ENCODE results near the gene MGA. TPM values are rescaled to one million over a fixed set of nuclear protein-coding genes. Genes with fewer than 3 reads are reported as not detected.

MGA gene
- total RNA-seq, 4 donors from 2014 or later: 29.7 to 53.8 (median 31.7) TPM

- no peak for TF ChIP-seq EP300 (IDR thresholded peaks at IDR 0.05)
- TF ChIP-seq CTCF (IDR thresholded peaks at IDR 0.05): no peak
- WGBS, 2 donors: 66 to 81% methylated on average over 6 of the region's 6 CpGs
- DNase-seq (ENCODE audit: low spot score in 2 of 2): no peak
Measured at GRCh38 chr15:41820791-41821423, 160.7 kb downstream of the MGA start.

DNA sequence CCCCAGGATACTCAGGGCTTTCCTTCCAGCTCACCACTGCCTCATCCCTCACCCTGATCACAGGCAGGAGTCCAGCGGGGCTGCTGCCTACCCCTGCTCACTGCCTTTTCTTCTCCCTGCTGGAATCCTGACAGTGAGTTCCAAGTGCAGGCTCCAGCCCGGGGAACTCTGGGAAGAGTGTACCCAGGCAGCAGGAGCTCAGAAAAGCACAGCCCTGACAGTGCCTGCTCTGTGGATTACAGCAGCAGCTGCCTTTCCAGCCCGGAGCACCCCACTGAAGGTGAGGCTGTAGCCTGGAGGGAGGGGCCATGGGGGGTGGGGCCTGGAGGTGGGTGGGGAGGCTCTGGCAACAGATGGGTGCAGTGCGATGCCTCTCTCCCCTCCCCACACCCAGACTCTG is 161.6 kb downstream of the MGA start:
- H3K27ac ChIP-seq: no peak overlapping the region
- H3K36me3 ChIP-seq: peaks cover 2 to 95% (median 26%) of the 10 kb centered on the region in 3 donors
- H3K9me3 ChIP-seq: no peaks in the 10 kb centered on the region
- DNase-seq (ENCODE audit: low spot score in 2 of 2): no peak
- no peak for TF ChIP-seq CTCF (IDR thresholded peaks at IDR 0.05)
- TF ChIP-seq POLR2A (IDR thresholded peaks at IDR 0.05): no peak
- H3K4me1 ChIP-seq: no peaks in the 10 kb centered on the region
- no peak overlapping the region for H3K4me3 ChIP-seq
- 74 to 86% methylated on average over 2 to 4 of the region's 4 CpGs for WGBS, 2 donors
- no peaks in the 10 kb centered on the region for H3K27me3 ChIP-seq

More at GRCh38 chr15:41820791-41821423, 160.7 kb downstream of the MGA start:
- Histone ChIP-seq H3K9me3 (no peaks in the 10 kb centered on the region), H3K27me3 (no peaks in the 10 kb centered on the region), H3K4me1 (no peaks in the 10 kb centered on the region), H3K36me3 (peaks cover 2 to 100% (median 27%) of the 10 kb centered on the region in 3 donors), H3K4me3 (no peak overlapping the region), H3K27ac (no peak overlapping the region)

DNA sequence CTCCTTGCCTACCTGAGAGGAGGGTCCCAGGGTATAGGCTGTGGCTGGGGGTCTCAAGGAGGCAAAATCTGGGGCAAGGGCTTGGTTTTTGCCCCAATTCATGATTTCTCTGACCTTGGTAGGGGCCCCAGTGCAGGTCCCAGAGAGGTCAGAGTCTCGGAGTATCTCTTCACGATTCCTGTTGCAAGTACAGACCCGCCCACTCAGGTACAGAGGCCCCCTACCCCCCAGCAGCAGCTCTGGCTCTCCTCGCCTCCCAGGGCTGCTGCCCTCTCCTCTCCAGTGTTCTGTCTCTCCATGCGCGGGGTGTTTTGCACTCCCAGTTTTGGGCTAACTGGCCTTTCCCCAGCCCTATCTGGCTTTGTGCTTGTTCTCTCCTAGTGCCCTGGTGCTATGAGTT is 162.3 kb downstream of the MGA start:
- no peak overlapping the region for H3K4me3 ChIP-seq
- 89 to 92% methylated on average over 6 of the region's 6 CpGs for WGBS, 2 donors
- no peaks in the 10 kb centered on the region for H3K9me3 ChIP-seq
- peaks cover 2 to 88% (median 20%) of the 10 kb centered on the region in 3 donors for H3K36me3 ChIP-seq
- TF ChIP-seq CTCF (IDR thresholded peaks at IDR 0.05) (no peak), POLR2A (IDR thresholded peaks at IDR 0.05) (no peak), EP300 (IDR thresholded peaks at IDR 0.05) (no peak)
- peaks cover 0 to 4% (median 4%) of the 10 kb centered on the region in 4 donors for H3K4me1 ChIP-seq
- no peak overlapping the region for H3K27ac ChIP-seq
- DNase-seq (ENCODE audit: low spot score in 2 of 2): no peak
- H3K27me3 ChIP-seq: no peaks in the 10 kb centered on the region

Small RNAs within 50 kb of the gene (small RNA-seq; reads per million reads assigned to genes)
- gene MIR626: not detected

Other genes starting within 250 kb of the MGA start
- gene RTF1, start 243.3 kb upstream of the MGA start, total RNA-seq: 10 to 100 TPM; 22.2 to 72.6 (median 29.0) TPM
- not detected for gene ITPKA, start 166.5 kb upstream of the MGA start, total RNA-seq
- under 1 TPM in 2 of 4 donors, not detected in 2; 0.39 to 0.90 TPM for gene LTK, start 146.6 kb upstream of the MGA start, total RNA-seq
- gene RPAP1, start 116.1 kb upstream of the MGA start, total RNA-seq: 10 to 100 TPM; 16.4 to 47.7 (median 31.8) TPM
- 10 to 100 TPM; 21.0 to 28.5 (median 23.9) TPM for gene TYRO3, start 101.2 kb upstream of the MGA start, total RNA-seq
- gene MAPKBP1, start 114.1 kb downstream of the MGA start, total RNA-seq: 10 to 100 TPM; 22.1 to 54.6 (median 36.6) TPM
- 10 to 100 TPM in 3 of 4 donors, 1 to 10 TPM in 1; 9.0 to 16.8 (median 12.0) TPM for gene JMJD7, start 167.7 kb downstream of the MGA start, total RNA-seq
- 1 to 10 TPM; 1.8 to 8.7 (median 4.5) TPM for gene PLA2G4B, start 178.4 kb downstream of the MGA start, total RNA-seq
- gene SPTBN5, start 233.6 kb downstream of the MGA start, total RNA-seq: 10 to 100 TPM; 16.5 to 34.5 (median 19.9) TPM

Measured in tibial nerve (tissue), 4 donors.